HEK293T (cell line): ENCODE measurements around the gene PGA4.
"Not testable (repeated sequence)": the region's sequence is repeated elsewhere in the genome, so short reads cannot be mapped to it uniquely, and the experiment has no call there.

ENCODE experiments used
- ARNT ChIP-seq: fragments of 450-650 bp; IDR thresholded peaks from 2 replicates; pipeline ENCODE4 v1.6.1; 2017; ENCODE audit warnings: mild to moderate bottlenecking
- BHLHE40 ChIP-seq: fragments of 450-650 bp; IDR thresholded peaks from 2 replicates; pipeline ENCODE4 v1.6.1; 2016; ENCODE audit warnings: mild to moderate bottlenecking, moderate library complexity, borderline replicate concordance
- ELF4 ChIP-seq: fragments of 450-650 bp; IDR thresholded peaks from 2 replicates; pipeline ENCODE4 v1.6.1; 2017; ENCODE audit warnings: antibody characterized with exemption
- FOXA1 ChIP-seq: fragments of 450-650 bp; IDR thresholded peaks from 2 replicates; pipeline ENCODE4 v1.6.1; 2016; ENCODE audit warnings: mild to moderate bottlenecking
- FOXK2 ChIP-seq: fragments of 450-650 bp; IDR thresholded peaks from 2 replicates; pipeline ENCODE4 v1.6.1; 2016; ENCODE audit warnings: mild to moderate bottlenecking
- FOXM1 ChIP-seq: fragments of 450-650 bp; IDR thresholded peaks from 2 replicates; pipeline ENCODE4 v1.6.1; 2017; ENCODE audit warnings: mild to moderate bottlenecking, borderline replicate concordance
- L3MBTL2 ChIP-seq: fragments of 450-650 bp; conservative IDR thresholded peaks from 2 replicates; pipeline ENCODE4 v1.6.1; 2016; ENCODE audit warnings: mild to moderate bottlenecking
- LEF1 ChIP-seq: fragments of 450-650 bp; IDR thresholded peaks from 2 replicates; pipeline ENCODE4 v1.6.1; 2017; ENCODE audit warnings: mild to moderate bottlenecking, borderline replicate concordance
- NFRKB ChIP-seq: fragments of 450-650 bp; IDR thresholded peaks from 2 replicates; pipeline ENCODE4 v1.6.1; 2016; ENCODE audit warnings: mild to moderate bottlenecking, moderate library complexity
- SP1 ChIP-seq: fragments of 450-650 bp; IDR thresholded peaks from 2 replicates; pipeline ENCODE4 v1.6.1; 2017
- TARDBP ChIP-seq: fragments of 450-650 bp; IDR thresholded peaks from 2 replicates; pipeline ENCODE4 v1.6.1; 2016
- ZNF384 ChIP-seq: fragments of 450-650 bp; IDR thresholded peaks from 2 replicates; pipeline ENCODE4 v1.6.1; 2016

DNA sequence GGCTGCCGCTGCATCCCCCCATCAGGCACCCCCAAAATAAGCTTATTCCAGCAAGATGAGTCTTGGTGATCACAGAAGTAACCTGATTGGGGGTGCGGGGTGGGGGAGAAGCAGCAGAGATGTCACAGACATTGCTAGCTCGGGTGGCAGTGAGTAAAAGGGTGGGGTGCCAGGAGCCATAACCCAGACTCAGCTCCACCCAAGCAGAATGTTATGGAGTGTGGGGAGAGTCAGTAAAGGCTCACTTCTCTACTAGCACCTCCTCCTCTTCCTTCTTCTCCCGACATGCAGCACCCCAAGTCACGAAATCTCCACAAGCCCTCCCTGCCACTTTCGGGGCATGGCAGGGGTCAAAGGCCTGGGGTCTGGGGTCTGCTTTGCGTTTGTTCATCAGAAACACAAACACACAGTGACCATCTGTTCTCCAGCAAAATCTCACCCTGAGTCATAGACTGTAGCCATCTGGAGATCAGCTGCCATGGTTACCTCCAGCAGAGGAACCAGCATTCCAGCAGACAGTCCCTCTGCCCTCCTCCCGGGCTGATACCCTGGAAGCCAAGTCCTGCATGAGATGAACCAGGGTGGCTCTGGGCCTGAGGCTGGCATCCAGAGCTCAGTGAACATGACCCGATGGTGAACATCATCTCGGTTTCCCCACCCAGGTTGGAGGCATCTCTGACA is 23.3 kb downstream of the PGA4 start:
- TF ChIP-seq ELF4, ZNF384, TARDBP, L3MBTL2, SP1, FOXA1, FOXM1, ARNT, NFRKB, BHLHE40, LEF1, FOXK2: not testable (repeated sequence)
